GM06990 (cell line): ENCODE data around the gene ZNF789.

Experiments used
- DNase-seq: peaks from one replicate; pipeline ENCODE4 v3.0.0-alpha.2; 2011; ENCODE audit not compliant: insufficient read length; ENCODE audit errors: extremely low read depth
- H3K27me3 ChIP-seq: replicated peaks from 2 replicates; pipeline ENCODE4 v1.6.0; 2011; ENCODE audit warnings: low read length; ENCODE audit not compliant: control insufficient read depth, insufficient read depth
- H3K36me3 ChIP-seq: 2 replicates; pipeline ENCODE4 v1.5.1; 2011; ENCODE audit warnings: low read length; ENCODE audit not compliant: control insufficient read depth, insufficient read depth
- H3K4me3 ChIP-seq: replicated peaks from 2 replicates; pipeline ENCODE4 v1.5.1; 2011; ENCODE audit warnings: low read depth, mild to moderate bottlenecking, control low read depth, low read length
- TF ChIP-seq, protein P1 (sequence below): IDR thresholded peaks from 2 replicates; pipeline ENCODE4 v1.5.1; 2011; ENCODE audit warnings: low read length, control low read depth, mild to moderate bottlenecking, inconsistent platforms; ENCODE audit not compliant: insufficient read depth, poor library complexity, severe bottlenecking

The ZNF789 gene

DNA sequence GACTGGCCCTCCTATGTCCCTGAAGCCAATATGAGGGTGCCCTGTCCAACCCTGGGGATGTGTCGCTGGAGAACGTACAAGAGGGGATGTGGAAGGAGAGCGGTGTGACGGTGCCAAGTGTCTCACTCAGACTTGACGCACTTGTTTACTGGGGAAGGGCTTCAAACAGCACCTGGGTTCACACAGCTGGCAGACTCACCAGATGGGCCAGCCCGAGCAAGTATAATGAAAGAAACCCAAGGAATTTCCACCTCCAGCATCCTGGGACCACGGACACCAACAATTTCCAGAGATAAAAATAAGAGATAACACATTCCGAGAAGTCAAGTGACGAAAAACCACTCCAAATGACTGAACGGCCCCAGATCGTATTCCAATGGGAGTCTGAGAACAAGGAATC lies 12.0 kb upstream of the ZNF789 start:
- no peak for DNase-seq
- no peaks in the 10 kb centered on the region for H3K27me3 ChIP-seq
- TF ChIP-seq, protein P1, sequence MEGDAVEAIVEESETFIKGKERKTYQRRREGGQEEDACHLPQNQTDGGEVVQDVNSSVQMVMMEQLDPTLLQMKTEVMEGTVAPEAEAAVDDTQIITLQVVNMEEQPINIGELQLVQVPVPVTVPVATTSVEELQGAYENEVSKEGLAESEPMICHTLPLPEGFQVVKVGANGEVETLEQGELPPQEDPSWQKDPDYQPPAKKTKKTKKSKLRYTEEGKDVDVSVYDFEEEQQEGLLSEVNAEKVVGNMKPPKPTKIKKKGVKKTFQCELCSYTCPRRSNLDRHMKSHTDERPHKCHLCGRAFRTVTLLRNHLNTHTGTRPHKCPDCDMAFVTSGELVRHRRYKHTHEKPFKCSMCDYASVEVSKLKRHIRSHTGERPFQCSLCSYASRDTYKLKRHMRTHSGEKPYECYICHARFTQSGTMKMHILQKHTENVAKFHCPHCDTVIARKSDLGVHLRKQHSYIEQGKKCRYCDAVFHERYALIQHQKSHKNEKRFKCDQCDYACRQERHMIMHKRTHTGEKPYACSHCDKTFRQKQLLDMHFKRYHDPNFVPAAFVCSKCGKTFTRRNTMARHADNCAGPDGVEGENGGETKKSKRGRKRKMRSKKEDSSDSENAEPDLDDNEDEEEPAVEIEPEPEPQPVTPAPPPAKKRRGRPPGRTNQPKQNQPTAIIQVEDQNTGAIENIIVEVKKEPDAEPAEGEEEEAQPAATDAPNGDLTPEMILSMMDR = no peak
- no peak overlapping the region for H3K4me3 ChIP-seq
- peaks cover 27% of the 10 kb centered on the region for H3K36me3 ChIP-seq

DNA sequence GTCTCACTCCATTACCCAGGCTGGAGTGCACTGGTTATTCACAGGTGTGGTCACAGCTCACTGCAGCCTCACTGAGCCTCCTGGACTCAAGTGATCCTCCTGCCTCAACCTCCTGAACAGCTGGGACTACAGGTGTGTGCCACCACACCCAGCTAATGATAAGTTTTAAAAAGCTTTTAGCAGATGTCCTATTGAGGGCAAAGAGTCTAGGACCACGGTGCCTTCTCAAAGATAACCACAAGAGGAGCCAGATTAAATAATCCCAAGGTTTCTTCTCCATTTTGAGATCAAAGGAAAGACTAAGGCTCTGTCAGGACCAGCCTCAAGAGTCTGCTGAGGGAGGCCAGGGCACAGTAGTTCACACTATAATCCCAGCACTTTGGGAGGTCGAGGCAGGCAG lies 11.5 kb upstream of the ZNF789 start:
- TF ChIP-seq, protein P1 = no peak
- Histone ChIP-seq H3K36me3 (peaks cover 23% of the 10 kb centered on the region), H3K27me3 (no peaks in the 10 kb centered on the region), H3K4me3 (no peak overlapping the region)
- no peak for DNase-seq

DNA sequence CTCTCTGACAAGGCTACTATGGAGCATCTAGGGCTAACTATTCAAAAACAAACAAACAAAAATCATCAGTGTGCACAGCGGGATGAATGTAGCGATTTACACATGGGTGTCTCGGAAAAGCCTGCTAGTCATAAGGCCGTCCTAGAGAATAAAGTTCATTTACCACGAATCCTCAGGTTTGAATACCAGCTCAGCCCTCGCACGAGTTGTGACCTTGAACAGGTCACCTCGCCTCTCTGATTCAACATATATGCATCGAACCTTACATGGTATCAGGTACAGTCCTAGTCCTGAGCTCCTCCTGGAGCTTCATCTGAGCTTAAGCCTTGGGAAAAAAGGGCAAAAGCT lies 7.3 kb upstream of the ZNF789 start:
- peaks cover 1% of the 10 kb centered on the region for H3K36me3 ChIP-seq
- no peak for DNase-seq
- H3K4me3 ChIP-seq = peak overlapping the region; percentile 92
- H3K27me3 ChIP-seq = no peaks in the 10 kb centered on the region
- TF ChIP-seq, protein P1 = no peak

DNA sequence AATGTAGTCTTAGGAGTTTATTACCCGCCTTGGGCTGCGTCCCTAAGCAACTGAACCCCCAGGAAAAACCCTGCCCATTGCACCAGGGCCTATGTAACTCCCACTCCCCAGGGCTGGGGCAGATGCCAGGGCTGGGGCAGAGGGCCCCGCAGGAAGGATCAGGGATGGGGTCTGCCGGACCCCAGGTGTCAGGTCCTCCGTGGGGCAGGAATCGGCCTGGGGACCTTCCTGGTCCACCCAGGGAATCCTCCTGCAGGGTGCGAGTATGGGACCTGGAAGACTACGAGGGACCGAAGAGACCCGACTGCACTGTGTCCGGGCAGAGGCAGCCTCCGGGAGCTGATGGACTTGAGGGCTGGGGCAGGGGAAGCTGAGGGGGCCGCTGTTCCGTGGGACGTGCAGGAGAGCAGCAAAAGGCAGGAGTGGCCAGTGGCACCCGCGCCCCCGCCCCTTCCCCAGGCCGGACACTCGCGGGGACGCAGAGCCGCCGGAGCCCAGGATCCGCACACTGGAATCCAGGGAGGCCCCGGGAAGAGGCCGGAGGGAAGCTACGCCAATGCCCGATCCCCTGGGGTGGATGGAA lies 4.3 kb upstream of the ZNF789 start:
- Histone ChIP-seq H3K4me3 (no peak overlapping the region), H3K27me3 (no peaks in the 10 kb centered on the region), H3K36me3 (no peaks in the 10 kb centered on the region)
- DNase-seq = no peak
- TF ChIP-seq, protein P1 = no peak

DNA sequence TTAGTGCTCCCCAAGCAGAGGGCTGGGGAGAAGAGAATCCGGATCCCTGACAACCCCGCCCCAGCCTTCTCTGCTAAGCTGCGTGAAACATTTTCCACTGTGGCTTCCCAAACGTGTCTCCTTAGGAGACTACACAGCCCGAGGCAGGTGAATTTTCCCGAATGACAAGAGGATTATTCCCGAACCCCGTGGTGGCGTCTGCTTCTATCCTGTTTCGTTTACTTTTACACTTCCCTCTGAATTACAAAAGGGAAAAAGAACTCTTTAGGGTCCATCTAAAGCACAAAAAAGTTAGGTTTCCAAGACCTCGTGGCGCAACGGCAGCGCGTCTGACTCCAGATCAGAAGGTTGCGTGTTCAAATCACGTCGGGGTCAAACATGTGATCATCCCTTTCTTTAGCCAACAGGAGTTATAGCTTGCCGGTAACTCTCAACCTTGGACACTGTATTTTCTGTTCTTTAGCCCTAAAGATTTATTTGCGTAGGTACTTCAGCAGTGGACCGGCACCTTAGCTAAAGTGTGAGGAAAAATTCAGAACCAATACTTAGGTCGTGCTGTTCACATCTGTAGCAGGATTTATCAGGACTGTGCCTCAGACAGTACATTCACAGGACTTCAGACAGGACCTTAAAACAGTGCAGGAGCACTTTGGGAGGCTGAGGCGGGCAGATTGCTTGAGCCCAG lies 3.2 kb upstream of the ZNF789 start:
- no peak for DNase-seq
- H3K4me3 ChIP-seq = no peak overlapping the region
- H3K36me3 ChIP-seq = no peaks in the 10 kb centered on the region
- no peaks in the 10 kb centered on the region for H3K27me3 ChIP-seq
- TF ChIP-seq, protein P1 = no peak

DNA sequence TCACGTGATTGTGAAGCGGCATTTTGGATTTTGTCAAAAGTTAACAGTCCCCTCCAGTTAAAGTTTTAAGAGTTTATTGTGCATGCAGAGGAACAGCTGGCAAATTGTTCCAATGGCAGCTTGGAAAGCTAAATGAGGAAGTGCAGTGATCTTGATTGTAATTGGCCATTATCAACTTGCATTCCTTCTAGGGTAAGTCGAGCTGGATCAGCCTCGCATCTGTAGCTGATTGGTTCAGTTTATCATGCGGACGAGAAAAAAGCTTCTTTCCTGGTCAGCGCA lies 566 bp downstream of the ZNF789 start:
- TF ChIP-seq, protein P1 = no peak
- no peaks in the 10 kb centered on the region for H3K27me3 ChIP-seq
- no peak for DNase-seq
- peaks cover 4% of the 10 kb centered on the region for H3K36me3 ChIP-seq
- peak overlapping the region; percentile 95 for H3K4me3 ChIP-seq
